ENCODE data around the gene LCP2. TPM values are rescaled to one million over a fixed set of nuclear protein-coding genes. Genes with fewer than 3 reads are reported as not detected.

LCP2 gene
- total and polyA plus RNA-seq, 8 donors: 7.0 to 110 (median 9.5) TPM

DNA sequence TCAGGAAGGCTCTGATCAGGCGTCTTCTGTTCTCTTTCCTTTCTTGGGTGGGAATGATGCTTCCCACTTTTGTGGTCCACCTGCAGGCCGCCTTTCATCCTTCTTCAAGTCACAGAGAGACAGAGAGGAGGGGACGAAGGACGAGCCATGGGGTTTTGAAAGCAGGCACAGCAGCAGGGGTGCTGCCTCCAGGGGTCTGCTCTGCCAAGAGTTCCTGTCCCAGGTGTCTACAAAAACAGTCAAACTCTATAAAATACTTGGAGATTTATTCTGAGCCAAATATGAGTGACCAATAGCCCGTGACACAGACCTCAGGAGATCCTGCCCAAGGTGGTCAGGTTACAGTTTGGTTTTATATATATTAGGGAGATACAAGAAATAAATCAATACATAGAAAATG, 34.5 kb upstream of the LCP2 start:
- H3K4me3 ChIP-seq: no peak overlapping the region
- H3K36me3 ChIP-seq: no peaks in the 10 kb centered on the region
- peak overlapping the region; percentile 78 to 94 for H3K27ac ChIP-seq
- no peaks in the 10 kb centered on the region for H3K9me3 ChIP-seq
- intact Hi-C loops (cut with DNase I): no loop called here
- H3K4me1 ChIP-seq: peaks cover 7 to 84% of the 10 kb centered on the region in 2 donors
- TF ChIP-seq, protein P1, sequence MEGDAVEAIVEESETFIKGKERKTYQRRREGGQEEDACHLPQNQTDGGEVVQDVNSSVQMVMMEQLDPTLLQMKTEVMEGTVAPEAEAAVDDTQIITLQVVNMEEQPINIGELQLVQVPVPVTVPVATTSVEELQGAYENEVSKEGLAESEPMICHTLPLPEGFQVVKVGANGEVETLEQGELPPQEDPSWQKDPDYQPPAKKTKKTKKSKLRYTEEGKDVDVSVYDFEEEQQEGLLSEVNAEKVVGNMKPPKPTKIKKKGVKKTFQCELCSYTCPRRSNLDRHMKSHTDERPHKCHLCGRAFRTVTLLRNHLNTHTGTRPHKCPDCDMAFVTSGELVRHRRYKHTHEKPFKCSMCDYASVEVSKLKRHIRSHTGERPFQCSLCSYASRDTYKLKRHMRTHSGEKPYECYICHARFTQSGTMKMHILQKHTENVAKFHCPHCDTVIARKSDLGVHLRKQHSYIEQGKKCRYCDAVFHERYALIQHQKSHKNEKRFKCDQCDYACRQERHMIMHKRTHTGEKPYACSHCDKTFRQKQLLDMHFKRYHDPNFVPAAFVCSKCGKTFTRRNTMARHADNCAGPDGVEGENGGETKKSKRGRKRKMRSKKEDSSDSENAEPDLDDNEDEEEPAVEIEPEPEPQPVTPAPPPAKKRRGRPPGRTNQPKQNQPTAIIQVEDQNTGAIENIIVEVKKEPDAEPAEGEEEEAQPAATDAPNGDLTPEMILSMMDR (IDR thresholded peaks at IDR 0.05): no peak
- ATAC-seq: no peak
- H3K27me3 ChIP-seq: no peaks in the 10 kb centered on the region
- DNase-seq: no peak

DNA sequence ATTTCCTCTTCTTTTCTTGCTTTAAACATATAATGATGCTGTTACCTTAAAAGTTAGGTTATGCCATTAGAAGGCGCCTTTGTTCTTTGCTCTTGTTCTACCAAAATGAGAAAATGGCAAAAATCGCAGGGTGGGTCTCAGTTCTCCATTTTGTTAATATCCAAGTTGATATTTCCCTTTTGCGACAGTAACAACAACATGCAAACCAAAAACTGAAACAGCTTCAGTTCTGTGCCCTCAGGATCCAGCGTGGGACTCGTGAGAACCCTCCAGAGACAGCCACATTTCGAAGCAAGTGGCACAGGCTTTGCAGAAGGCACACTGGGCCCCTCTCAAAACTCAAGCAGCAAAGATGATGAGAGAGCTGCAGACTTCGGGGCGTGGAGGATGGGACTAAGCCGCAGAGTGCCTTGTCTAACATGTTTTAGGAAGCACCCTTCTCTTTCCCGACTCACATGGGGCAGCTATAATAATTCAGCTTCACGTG, 33.0 kb upstream of the LCP2 start:
- DNase-seq (no peak), ATAC-seq (peak; percentile 8)
- H3K36me3 ChIP-seq: no peaks in the 10 kb centered on the region
- intact Hi-C loops (cut with DNase I): no loop called here
- peaks cover 7 to 69% of the 10 kb centered on the region in 2 donors for H3K4me1 ChIP-seq
- TF ChIP-seq, protein P1 (IDR thresholded peaks at IDR 0.05): no peak
- H3K27ac ChIP-seq: peak overlapping the region; percentile 66 to 94
- H3K4me3 ChIP-seq: no peak overlapping the region
- H3K9me3 ChIP-seq: no peaks in the 10 kb centered on the region
- H3K27me3 ChIP-seq: no peaks in the 10 kb centered on the region

DNA sequence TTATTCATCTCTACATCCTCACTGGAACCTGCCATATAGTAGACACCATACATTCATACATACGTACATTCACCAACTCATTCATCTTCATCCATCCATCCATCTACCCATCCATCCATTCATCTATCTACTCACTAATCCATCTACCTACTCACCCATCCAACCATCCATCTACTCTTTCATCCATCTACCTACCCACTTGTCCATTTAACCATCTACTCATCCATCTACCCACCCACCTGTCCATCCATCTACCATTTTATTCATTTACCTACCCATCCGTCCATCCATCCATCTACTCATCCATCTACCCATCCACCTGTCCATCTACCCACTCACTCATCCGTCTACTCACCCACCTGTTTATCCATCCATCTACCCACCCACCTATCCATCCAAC, 31.9 kb upstream of the LCP2 start:
- H3K4me1 ChIP-seq: peaks cover 7 to 59% of the 10 kb centered on the region in 2 donors
- H3K36me3 ChIP-seq: no peaks in the 10 kb centered on the region
- no peaks in the 10 kb centered on the region for H3K27me3 ChIP-seq
- TF ChIP-seq, protein P1 (IDR thresholded peaks at IDR 0.05): no peak
- peak overlapping the region in 1 of 2 donors; percentile 94 for H3K27ac ChIP-seq
- intact Hi-C loops (cut with DNase I): no loop called here
- DNase-seq (no peak), ATAC-seq (no peak)
- no peaks in the 10 kb centered on the region for H3K9me3 ChIP-seq
- H3K4me3 ChIP-seq: no peak overlapping the region

DNA sequence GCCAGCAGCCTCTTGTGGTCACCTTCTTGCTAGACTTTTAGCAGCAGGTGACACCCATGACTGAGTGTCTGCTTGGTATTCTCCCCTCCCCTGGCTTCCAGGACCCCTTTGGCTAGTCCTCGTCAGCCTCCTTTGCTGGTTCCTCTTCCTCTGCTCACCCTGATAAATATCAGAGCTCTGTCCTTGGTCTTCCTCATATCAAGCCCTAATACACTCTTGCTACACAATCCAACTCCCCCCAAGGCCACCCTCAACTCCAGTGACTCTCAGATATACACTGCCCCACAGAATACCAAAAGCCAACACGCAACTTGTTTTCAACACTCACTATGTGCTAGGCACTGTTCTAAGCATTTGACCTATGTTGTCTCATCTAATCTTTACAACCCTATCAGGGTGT, 30.3 kb upstream of the LCP2 start:
- Histone ChIP-seq H3K4me3 (no peak overlapping the region), H3K36me3 (no peaks in the 10 kb centered on the region), H3K27ac (no peak overlapping the region), H3K9me3 (no peaks in the 10 kb centered on the region), H3K27me3 (no peaks in the 10 kb centered on the region), H3K4me1 (peaks cover 7 to 42% of the 10 kb centered on the region in 2 donors)
- intact Hi-C loops (cut with DNase I): no loop called here
- ATAC-seq (no peak), DNase-seq (no peak)
- TF ChIP-seq, protein P1 (IDR thresholded peaks at IDR 0.05): no peak

DNA sequence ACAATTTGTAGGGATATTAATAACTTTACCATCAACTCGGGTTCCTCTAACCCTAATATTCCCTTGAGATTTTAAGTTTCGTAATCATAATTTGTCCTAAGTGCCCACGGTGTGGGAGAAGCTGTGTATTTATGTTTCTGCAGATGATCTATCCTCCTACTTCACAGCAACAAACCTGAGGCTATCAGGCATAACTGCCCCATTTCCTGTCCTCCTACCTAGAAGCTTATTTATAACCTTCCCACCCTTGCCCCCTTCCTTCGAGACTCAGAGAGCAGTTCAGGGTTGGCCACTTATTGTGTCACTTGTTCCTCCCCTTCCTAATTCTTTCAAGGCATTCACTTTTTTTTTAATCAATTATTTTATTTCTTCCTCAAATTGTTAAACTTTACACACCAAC, 29.6 kb upstream of the LCP2 start:
- intact Hi-C loops (cut with DNase I): no loop called here
- H3K4me3 ChIP-seq: no peak overlapping the region
- H3K27ac ChIP-seq: no peak overlapping the region
- H3K4me1 ChIP-seq: peaks cover 7 to 36% of the 10 kb centered on the region in 2 donors
- no peak for ATAC-seq
- H3K27me3 ChIP-seq: no peaks in the 10 kb centered on the region
- no peak for DNase-seq
- TF ChIP-seq, protein P1 (IDR thresholded peaks at IDR 0.05): no peak
- H3K36me3 ChIP-seq: no peaks in the 10 kb centered on the region
- no peaks in the 10 kb centered on the region for H3K9me3 ChIP-seq

Data from left lung (tissue), 10 donors.